ENCODE results near the gene COX6B1.
"Not testable (repeated sequence)": the region's sequence is repeated elsewhere in the genome, so short reads cannot be mapped to it uniquely, and the experiment has no call there.

COX6B1 gene, protein sequence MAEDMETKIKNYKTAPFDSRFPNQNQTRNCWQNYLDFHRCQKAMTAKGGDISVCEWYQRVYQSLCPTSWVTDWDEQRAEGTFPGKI

GRCh38 chr19:35648017-35648961 lies at the start of gene COX6B1:
TSS of gene COX6B1 (plus strand) at chr19:35648323. CDS start at chr19:35651244, 2,921 bp downstream.
- peak; percentile 66 to 75 (median 72) for DNase-seq (ENCODE audit: low read depth in 2 of 3, low spot score in 2 of 3)

GRCh38 chr19:35601971-35602370 lies 46.2 kb upstream of the COX6B1 start:
- no peak for DNase-seq (ENCODE audit: low read depth in 2 of 3, low spot score in 2 of 3)

- DNase-seq (ENCODE audit: low read depth in 2 of 3, low spot score in 2 of 3), result not testable (repeated sequence)
Measured at GRCh38 chr19:35604436-35604835, 43.7 kb upstream of the COX6B1 start.

GRCh38 chr19:35607170-35607569 lies 41.0 kb upstream of the COX6B1 start:
- DNase-seq (ENCODE audit: low read depth in 2 of 3, low spot score in 2 of 3), result not testable (repeated sequence)

GRCh38 chr19:35607661-35608060 lies 40.5 kb upstream of the COX6B1 start:
- DNase-seq (ENCODE audit: low read depth in 2 of 3, low spot score in 2 of 3), result no peak

DNA sequence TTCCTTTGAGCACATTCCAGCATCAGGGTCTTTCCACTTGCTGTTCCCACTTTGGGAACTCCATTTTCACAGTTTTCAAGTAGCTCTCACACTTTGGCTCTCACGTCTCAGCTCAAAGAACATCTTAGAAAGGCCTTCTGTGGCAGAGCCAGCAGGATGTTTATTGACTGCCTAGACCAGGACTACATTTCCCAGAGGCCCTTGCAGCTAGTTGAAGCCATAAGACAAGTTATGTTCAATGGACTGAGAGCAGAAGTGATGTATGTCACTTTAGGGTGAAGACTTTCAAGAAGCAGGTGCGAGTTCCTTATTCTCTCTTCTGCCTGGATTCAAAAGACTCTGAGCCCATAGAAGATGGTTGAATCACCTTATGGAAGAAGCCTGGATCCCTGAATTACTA lies 39.9 kb upstream of the COX6B1 start:
- DNase-seq (ENCODE audit: low read depth in 2 of 3, low spot score in 2 of 3), result no peak

- no peak for DNase-seq (ENCODE audit: low read depth in 2 of 3, low spot score in 2 of 3)
Measured at GRCh38 chr19:35609851-35610353, 38.2 kb upstream of the COX6B1 start.

- no peak for DNase-seq (ENCODE audit: low read depth in 2 of 3, low spot score in 2 of 3)
Measured at GRCh38 chr19:35612224-35612558, 35.9 kb upstream of the COX6B1 start.

DNA sequence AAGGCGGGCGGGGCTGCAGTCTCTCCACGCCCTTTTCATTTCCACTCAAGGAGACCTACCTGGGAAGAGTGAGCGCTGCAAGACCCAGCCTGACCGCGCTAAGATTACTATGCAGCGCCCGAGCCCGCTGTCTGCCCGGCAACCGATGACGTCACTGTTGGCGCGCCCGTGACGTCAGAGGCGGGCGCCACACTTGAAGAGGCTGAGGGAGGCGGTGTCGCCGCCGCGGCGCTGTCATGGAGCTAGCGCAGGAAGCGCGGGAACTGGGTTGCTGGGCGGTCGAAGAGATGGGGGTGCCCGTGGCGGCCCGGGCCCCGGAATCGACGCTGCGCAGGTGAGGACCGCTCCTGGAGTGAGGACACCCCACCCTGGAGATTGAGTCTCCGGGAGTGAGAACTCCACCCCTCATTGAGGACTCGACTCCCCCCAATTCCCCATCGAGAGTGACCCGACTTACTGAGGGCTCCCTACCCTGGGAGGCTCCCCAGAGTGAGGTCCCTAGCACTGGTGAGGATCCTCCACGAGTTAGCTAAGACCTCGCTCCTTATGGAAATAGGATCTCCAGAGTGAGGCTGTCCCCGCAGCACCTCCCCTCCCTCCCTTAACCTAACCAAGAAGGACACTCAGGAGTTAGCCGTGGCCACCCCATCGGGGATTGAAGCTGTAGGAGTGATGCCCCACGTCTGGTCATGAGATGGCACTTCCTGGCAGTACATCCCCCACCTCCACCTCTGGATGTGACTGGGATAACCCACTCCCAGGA lies 35.4 kb upstream of the COX6B1 start, which contains the start of gene HAUS5:
TSS of gene HAUS5 (plus strand) at position 177 of the 763 bp plus-strand sequence. CDS start at position 237, 60 bp downstream.
- peak; percentile 93 to 99 (median 98) for DNase-seq (ENCODE audit: low read depth in 2 of 3, low spot score in 2 of 3)

DNA sequence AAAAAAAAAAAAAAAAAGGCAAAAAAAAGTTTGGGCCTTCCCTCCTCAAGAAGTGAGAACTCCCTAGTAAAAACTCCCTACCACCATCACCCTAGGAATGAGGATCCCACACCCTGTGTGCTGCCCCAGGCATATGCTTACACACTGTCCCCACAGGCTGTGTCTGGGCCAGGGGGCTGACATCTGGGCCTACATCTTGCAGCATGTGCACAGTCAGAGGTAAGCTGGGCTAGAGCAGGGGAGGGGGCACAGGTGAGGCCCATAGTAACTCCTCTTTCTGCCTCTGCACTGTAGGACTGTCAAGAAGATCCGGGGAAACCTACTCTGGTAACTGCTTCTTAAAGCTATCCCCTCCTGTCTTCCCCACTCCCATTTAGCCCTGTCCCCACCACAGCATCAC lies 34.5 kb upstream of the COX6B1 start:
- no peak for DNase-seq (ENCODE audit: low read depth in 2 of 3, low spot score in 2 of 3)

DNA sequence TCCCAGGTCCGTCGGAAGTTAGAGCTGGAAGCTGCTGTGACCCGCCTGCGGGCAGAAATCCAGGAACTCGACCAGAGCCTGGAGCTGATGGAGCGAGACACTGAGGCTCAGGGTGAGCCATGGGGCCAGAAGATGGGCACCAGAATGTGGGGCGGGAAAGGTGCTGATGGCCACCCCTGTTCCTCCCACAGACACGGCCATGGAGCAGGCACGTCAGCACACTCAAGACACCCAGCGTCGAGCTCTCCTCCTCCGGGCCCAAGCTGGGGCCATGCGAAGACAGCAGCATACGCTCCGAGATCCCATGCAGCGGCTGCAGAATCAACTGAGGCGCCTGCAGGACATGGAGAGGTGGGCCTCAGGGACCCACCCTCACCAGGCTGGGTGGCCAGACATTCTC lies 33.1 kb upstream of the COX6B1 start:
- no peak for DNase-seq (ENCODE audit: low read depth in 2 of 3, low spot score in 2 of 3)

DNA sequence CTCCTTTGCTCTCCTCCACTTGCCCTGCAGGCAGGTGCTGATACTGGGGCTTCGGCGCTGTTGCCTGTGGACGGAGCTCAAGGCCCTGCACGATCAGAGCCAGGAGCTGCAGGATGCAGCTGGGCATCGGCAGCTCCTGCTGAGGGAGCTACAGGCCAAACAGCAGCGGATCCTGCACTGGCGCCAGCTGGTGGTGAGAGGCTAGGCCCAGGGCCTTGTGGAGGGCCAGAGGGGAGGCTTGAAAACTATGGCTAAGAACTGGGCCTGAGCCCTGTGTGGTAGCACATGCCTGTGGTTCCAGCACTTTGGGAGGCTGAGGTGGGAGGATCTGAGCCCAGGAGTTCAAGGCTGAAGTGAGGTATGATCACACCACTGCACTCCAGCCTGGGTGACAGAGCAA lies 29.3 kb upstream of the COX6B1 start:
- DNase-seq (ENCODE audit: low read depth in 2 of 3, low spot score in 2 of 3), result no peak

- DNase-seq (ENCODE audit: low read depth in 2 of 3, low spot score in 2 of 3), result no peak
Measured at GRCh38 chr19:35619290-35619923, 28.7 kb upstream of the COX6B1 start.

DNA sequence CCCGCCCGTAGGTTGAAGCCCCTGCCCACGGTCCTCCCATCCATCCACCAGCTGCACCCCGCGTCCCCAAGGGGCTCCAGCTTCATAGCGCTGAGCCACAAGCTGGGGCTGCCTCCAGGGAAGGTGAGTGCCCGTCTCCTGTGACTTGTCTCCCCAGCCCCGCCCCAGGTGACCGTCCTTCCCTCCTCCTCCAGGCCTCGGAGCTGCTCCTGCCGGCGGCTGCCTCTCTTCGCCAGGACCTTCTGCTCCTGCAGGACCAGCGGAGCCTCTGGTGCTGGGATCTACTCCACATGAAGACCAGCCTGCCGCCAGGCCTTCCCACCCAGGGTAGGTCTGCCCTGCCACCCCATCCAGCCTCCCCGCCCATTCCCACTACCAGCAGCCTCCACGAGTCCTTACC lies 28.1 kb upstream of the COX6B1 start:
- no peak for DNase-seq (ENCODE audit: low read depth in 2 of 3, low spot score in 2 of 3)

- no peak for DNase-seq (ENCODE audit: low read depth in 2 of 3, low spot score in 2 of 3)
Measured at GRCh38 chr19:35621708-35622107, 26.4 kb upstream of the COX6B1 start.

GRCh38 chr19:35622750-35623149 lies 25.4 kb upstream of the COX6B1 start:
- no peak for DNase-seq (ENCODE audit: low read depth in 2 of 3, low spot score in 2 of 3)

- DNase-seq (ENCODE audit: low read depth in 2 of 3, low spot score in 2 of 3), result no peak
Measured at GRCh38 chr19:35623327-35624010, 24.7 kb upstream of the COX6B1 start.

- DNase-seq (ENCODE audit: low read depth in 2 of 3, low spot score in 2 of 3), result no peak
Measured at GRCh38 chr19:35628264-35628564, 19.9 kb upstream of the COX6B1 start.

DNA sequence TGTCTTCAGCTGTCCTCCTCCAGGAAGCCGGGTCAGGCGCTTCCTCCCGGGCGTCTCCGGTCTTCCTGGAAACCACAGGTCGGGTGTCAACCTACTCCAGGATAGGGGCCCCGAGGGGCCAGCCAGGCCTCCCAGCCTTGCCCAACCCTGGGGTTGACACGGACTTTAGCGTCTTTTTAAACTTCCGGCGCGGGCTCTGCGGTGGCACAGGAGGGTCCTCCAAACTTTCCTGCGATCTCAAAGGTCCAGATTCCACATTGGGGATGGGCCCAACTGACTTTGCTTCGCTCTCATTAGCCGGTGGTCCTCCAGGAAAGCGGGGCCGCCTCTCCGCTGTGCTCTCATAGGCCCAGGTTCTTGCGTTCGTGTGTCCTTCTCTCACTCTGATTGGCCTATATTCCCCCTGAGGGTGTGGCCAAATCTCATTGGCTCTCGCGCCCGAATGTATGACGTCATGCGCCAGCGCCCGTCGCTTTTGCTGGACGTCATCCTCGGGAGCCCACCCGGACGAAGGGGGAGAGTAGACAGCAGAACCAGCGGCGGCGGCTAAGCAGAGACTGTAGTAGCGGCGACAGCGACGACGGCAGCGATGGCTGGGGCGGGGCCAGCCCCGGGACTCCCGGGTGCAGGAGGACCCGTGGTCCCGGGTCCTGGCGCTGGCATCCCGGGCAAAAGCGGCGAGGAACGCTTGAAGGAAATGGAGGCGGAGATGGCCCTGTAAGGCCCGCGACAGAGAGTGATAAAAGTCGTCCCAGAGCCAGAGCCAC lies 19.4 kb upstream of the COX6B1 start, which contains the start of gene RBM42:
TSS of gene RBM42 (plus strand) at position 472 of the 767 bp plus-strand sequence. CDS start at position 590, 118 bp downstream.
- peak; percentile 96 to 98 (median 98) for DNase-seq (ENCODE audit: low read depth in 2 of 3, low spot score in 2 of 3)

DNA sequence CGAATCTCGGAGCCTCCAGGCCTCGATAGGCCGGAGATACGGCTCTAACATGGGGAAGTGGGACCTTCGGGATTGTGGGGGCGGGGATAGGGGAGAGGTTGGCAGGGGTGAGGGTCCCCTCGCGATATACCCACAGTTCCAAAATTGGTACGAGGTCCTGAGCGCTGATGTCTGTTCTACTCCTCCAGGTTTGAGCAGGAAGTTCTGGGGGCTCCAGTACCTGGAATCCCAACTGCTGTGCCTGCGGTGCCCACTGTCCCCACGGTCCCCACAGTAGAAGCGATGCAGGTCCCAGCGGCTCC lies 18.8 kb upstream of the COX6B1 start:
- DNase-seq (ENCODE audit: low read depth in 2 of 3, low spot score in 2 of 3), result no peak

All from activated CD8-positive, alpha-beta memory T cell treated with anti-CD3 and anti-CD28 coated beads for 48 hours (primary cell).